OCI-LY3 (cell line): ENCODE measurements around the gene POLH.

Source experiments
- EZH2phosphoT487 ChIP-seq: fragments of 200-600 bp; shearing (Covaris generic); IDR thresholded peaks from 2 replicates; pipeline ENCODE4 v1.6.1; 2018; ENCODE audit warnings: antibody characterized with exemption, mixed run types, low read depth
- TF ChIP-seq, protein P1 (sequence below): fragments of 200-600, 300-600 bp; sonication (generic); IDR thresholded peaks from 2 replicates; pipeline ENCODE4 v1.5.1; 2014; ENCODE audit warnings: antibody characterized with exemption, low read length, low read depth

DNA sequence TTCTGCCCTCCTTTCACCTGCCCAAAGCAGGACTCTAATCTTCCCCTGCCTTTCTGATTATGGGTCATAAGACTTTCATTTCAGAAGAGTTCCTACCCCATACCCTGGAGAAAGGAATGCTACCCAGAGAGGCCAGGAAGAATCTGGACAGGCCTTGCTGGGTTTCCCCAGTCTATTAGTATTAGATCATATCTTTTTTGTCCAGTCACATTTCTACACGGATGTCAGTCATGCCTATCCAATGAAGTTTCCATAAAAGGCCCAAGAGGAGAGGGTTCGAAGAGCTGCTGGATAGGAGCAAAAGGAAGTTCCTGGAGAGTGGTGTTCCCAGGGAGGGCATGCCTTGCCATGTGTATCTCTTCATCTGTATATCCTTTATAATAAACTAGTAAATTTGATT is 3.2 kb downstream of the POLH start:
- TF ChIP-seq, protein P1, sequence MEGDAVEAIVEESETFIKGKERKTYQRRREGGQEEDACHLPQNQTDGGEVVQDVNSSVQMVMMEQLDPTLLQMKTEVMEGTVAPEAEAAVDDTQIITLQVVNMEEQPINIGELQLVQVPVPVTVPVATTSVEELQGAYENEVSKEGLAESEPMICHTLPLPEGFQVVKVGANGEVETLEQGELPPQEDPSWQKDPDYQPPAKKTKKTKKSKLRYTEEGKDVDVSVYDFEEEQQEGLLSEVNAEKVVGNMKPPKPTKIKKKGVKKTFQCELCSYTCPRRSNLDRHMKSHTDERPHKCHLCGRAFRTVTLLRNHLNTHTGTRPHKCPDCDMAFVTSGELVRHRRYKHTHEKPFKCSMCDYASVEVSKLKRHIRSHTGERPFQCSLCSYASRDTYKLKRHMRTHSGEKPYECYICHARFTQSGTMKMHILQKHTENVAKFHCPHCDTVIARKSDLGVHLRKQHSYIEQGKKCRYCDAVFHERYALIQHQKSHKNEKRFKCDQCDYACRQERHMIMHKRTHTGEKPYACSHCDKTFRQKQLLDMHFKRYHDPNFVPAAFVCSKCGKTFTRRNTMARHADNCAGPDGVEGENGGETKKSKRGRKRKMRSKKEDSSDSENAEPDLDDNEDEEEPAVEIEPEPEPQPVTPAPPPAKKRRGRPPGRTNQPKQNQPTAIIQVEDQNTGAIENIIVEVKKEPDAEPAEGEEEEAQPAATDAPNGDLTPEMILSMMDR, result no peak
- TF ChIP-seq EZH2phosphoT487, result no peak
